HG03439 (cell line): ENCODE results near the gene SLC5A3.

Experiments used
- ATAC-seq: cut with Tn5 transposase; IDR thresholded peaks from one replicate; pipeline ENCODE4 v1.9.1; 2021; ENCODE audit warnings: mild to moderate bottlenecking, moderate library complexity; ENCODE audit not compliant: unreplicated experiment

The SLC5A3 gene

DNA sequence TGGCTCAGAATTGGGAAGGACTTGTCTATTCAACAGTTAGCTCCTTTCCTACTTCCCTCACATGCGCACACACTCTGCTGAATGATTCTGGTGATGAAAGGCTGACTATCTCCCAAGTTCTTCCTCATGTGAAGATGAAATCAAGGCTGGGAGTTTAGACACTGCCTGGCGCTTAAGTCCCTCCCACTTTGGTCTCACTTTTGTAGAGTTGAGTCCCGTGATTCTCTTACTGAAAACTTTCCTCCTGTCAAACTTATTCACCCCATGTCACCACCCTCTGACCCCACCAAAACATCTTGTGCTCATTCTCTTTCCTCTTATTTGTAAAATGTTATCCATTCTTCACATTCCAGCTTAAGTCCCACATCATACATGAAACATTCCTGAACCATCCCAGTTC lies 8.4 kb upstream of the SLC5A3 start:
- no peak for ATAC-seq

- no peak for ATAC-seq
Observed at GRCh38 chr21:34071683-34072082, 1.7 kb upstream of the SLC5A3 start.

DNA sequence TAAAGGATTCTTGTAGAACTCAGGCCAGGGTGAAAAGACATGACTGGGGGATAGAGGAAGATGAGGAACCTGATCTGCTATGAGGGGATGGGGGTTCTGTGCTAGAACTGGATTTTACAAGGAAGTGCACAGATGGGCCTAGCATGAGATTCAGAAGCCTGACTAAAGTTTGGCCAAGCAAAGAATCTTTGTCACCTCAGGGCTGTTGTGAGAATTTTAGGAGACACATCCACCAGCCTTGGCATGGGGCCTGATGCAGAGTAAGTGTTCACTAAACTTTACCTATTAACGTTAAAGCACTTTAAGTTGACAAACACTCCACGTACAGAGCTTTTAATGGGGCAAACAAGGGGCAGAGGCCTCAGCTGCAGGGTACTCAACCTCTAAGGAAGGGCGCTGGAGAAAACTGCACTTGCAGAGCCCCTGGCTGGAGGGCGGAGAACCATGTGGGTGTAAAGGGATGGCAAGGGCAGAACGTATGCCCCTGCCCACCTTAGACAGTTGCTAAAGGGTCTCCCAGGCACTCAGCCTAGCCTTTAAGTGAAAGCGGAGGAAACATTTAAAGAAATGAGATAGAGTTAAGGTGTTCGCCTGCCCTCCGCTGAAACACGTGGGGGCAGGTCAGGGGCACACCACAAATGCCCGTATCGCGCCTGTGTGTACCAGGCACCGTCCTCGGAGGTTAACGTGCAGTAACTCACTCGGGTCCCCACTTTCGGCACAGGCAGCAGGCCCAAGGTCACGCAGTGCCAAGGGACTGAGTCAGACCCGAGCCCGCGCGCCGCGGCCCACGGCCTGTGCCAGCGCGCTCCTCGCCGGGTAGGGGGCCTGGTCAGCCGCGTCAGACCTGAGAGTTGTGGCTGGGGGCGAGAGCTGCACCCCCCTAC lies 990 bp upstream of the SLC5A3 start:
- ATAC-seq: peak; percentile 7

- peak; percentile 39 for ATAC-seq
Observed at GRCh38 chr21:34073749-34074282, 438 bp downstream of the SLC5A3 start.

DNA sequence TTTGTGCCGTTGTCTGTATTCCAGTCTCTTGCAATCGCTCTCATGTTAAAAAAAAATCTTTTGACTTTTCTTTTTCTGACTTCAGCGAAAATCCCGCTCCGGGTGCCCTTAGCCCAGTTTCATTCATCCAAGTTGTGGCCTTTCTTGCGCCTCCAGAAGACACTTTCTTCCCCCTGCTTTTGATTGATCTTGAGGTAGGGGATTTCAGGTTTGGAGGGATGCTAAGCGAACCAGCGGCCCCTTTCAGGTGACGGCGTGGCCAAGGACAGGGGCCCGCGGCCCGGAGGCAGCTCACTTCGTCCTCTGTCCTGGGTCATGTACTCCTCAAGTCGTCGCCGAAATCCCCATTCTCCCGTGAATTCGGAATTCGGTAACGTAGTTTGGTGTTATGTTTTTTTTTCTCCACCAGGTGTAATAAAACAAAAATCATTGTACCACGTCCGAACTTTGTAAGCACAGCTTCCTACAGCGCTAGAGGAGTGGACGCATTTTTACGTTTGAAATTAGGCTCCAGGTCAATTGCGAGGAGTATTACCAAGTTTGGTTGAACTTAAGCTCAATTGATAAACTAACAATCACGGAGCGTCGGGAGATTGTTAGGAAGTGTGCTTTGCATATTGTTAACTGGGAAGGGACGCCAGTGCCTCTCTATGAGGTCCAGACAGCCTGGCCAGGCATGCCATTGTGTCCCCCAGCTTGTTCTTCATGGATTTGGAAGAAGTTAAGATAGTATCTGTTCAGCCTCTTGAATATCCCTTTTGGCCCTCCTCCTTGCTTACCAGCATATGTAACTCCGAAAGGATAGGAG lies 1.1 kb downstream of the SLC5A3 start:
- no peak for ATAC-seq

DNA sequence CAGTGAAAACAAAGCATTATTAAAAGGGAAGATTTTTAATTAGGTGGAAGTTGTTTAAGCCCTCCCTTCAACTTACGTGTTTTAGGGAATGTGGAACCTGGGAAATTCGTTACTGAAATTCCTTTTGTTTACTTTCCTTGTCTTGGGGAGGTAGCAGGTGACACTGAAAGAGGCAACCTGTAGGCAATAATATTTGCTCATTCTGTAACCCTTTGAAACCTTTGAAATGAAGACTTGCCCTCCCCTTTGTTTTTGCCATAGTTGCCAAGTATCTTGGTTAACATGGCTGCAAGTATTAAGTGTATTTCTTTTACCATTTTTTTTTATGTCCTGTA lies 1.7 kb downstream of the SLC5A3 start:
- ATAC-seq: no peak

GRCh38 chr21:34075760-34076660 lies 2.6 kb downstream of the SLC5A3 start:
- ATAC-seq: no peak

DNA sequence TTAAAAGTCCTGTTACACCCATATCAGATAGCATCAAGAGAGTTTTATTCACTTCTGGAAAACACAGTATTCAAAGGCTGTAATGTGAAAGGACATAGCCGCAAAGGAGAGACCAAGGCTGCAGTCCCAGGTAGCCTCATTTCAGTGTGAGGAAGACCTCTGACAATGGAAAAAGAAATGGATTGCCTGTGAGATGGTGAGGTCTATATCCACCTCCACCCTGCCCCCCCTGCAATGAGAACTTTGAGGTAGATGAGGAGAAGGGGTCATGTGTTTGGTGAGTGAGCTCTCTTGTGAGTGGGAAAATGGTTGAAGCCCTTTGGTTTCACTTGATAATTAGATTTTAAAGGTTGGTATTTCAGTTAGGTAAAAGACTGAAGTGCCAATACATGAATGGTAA lies 3.5 kb downstream of the SLC5A3 start:
- no peak for ATAC-seq

GRCh38 chr21:34077888-34078287 lies 4.5 kb downstream of the SLC5A3 start:
- ATAC-seq: no peak

- no peak for ATAC-seq
Observed at GRCh38 chr21:34078915-34079314, 5.5 kb downstream of the SLC5A3 start.

- no peak for ATAC-seq
Observed at GRCh38 chr21:34080710-34081109, 7.3 kb downstream of the SLC5A3 start.

- ATAC-seq: no peak
Observed at GRCh38 chr21:34082769-34083168, 9.4 kb downstream of the SLC5A3 start.

DNA sequence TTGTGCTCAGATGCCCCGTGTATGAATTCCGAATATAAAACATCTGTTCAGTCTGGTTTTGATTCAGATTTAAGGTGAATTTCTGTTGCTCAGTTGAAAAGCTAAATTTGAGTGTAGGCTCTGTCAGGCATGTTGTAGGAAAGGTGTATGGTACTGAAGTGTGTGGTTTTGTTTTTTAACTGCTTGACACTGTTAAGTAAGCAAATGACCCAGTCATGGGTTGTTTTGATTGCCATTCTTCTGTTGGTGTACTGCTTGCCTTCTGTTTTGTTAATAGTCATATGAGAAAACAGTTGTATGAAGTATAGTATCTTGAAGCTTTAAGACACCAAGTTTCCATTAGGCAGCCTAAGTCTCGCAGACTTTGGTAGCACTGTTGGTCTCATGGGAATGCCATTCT lies 10.0 kb downstream of the SLC5A3 start:
- ATAC-seq: no peak

DNA sequence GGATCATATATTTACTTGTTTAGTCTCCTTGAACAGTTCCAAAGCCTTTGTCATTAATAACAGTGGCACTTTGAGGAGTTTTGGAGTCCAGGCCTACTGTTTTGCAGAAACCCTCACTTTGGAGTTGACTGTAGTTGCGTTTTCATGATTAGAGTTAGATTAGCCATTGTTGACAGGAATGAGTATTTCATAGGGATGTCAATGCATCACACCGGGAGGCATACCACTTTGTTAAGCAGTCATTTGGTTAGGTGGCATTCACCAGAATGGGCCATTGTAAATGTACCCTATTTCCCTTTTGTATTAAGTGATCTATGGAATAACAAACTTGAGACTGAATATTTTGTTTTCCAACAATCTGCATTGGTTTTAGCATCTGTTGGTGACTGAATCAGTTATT lies 11.8 kb downstream of the SLC5A3 start:
- ATAC-seq: no peak

DNA sequence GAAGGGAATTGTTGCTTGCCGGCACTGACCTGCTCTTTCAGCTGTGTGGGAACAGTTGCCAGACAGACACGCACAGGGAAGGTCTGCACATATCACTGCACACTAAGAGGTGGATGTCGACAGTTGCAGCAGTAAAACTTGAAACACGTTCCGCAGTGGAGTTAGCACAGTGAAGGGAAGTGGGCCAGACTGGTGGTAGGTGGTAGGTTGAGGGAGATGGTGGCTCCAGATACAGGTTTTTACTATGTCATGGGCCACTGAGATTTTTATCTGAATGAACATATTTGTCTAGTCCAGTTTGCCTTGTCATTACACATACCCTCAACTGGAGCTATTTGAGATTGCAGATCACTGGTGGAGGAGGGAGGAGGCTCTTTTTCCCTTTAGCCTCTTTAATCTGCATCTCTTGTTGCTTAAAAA lies 13.5 kb downstream of the SLC5A3 start:
- no peak for ATAC-seq

GRCh38 chr21:34088752-34089151 lies 15.4 kb downstream of the SLC5A3 start:
- no peak for ATAC-seq

- ATAC-seq: no peak
Observed at GRCh38 chr21:34091032-34091431, 17.7 kb downstream of the SLC5A3 start.

GRCh38 chr21:34091607-34092006 lies 18.2 kb downstream of the SLC5A3 start:
- ATAC-seq: no peak

DNA sequence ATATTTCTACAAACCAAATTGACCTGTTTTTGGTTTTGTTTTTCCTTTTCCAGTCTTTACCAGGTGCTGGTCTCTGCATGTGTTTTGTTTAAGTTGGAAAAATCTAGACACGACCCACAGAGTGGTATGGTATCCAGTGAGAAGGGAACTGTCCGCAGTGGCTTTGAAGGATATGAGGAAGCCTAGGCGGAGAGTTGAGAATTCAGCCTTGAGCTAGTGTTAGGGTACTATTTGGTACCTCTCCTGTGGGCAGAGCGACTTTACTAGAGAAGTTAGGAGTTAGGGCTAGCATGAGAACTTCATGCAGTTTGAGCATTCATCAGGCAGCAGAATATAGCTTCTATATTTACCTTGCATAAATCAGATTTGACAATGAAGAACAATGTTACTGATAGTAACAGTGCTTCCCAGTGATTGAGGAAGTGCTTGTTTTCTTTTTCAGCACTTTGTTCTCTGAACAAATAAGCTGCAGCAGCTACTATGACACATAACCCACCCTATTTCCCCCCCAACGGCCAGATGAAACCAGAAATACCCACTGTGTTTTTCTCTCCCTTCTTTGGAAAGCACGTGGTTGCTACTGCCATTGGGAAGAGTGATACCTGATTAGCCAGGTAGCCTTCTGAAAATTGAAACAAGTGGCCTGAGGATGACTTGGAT lies 19.0 kb downstream of the SLC5A3 start:
- no peak for ATAC-seq

DNA sequence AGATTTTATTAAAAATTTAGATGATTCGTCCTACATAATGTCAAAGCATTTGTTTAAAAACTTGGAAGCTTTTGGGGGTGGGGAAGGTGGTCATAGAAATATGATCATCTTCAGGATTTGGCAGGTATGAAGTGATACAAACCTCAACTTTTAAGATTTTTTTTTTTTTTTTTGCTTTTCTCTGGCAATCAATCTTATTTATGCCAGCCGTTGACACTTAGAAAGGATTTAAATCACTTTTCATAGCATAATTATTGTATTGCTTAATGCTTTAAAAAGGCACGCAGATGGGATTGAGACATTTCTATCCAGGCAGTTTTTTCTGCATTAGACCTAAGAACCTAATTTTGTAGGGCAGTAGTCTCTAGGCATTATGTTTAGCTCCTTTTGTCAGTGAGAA lies 19.7 kb downstream of the SLC5A3 start:
- ATAC-seq: no peak
